Measurements from ENCODE around the gene EIF3K. TPM values are rescaled to one million over a fixed set of nuclear protein-coding genes. Genes with fewer than 3 reads are reported as not detected.
A peak's percentile ranks its signal among the peaks of the same experiment; 100 is the strongest.

The EIF3K gene
- total and polyA plus RNA-seq, 2 of the 8 experiments (the other 6 are each of a cell fraction or from before 2014, with no cell fraction given), result 329 to 937 TPM

DNA sequence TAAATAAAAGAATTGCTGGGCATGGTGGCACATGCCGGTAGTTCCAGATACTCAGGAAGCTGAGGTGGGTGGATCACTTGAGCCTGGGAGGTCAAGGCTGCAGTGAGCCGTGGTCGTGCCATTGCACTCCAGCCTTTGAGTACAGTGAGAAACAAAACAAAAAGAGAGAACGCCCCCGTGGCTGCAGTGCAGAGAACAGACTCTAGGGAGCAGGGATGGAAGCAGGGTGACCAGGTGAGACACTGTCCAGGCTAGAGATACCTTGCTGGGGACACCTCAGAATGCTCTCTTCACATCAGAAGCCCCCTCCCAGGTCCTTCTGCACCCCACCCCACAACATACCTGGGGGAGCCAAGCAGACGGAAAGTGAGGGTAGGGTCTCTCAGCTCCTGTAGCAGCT is 26.0 kb upstream of the EIF3K start:
- Histone ChIP-seq H3K18ac (ENCODE audit: extremely low read depth, low read length) (no peak overlapping the region), H3K4ac (replicated peaks; ENCODE audit: insufficient read length, low read depth, low read length) (no peak overlapping the region), H2AK5ac (ENCODE audit: low read depth, low read length) (no peak overlapping the region), H4K20me1 (replicated peaks in 1 of 2; ENCODE audit: control insufficient read depth in 1 of 2, insufficient read depth in 2 of 2, low read length in 2 of 2) (no peaks in the 10 kb centered on the region), H3K4me2 (ENCODE audit: insufficient read depth in 1 of 2, low read depth in 2 of 2, low read length in 2 of 2) (no peak overlapping the region), H2BK15ac (ENCODE audit: low read length) (no peak overlapping the region), H3K23ac (ENCODE audit: insufficient read length) (no peak overlapping the region), H3K14ac (ENCODE audit: insufficient read length) (no peak overlapping the region), H2BK5ac (ENCODE audit: low read depth, low read length) (no peak overlapping the region), H3K79me1 (ENCODE audit: low read depth, low read length) (no peaks in the 10 kb centered on the region), H4K8ac (ENCODE audit: extremely low read depth, insufficient read depth, low read length) (no peak overlapping the region), H3K27me3 (replicated peaks in 1 of 4; ENCODE audit: control insufficient read depth in 3 of 4, extremely low read depth in 1 of 4, insufficient read depth in 3 of 4, low read length in 3 of 4) (no peaks in the 10 kb centered on the region), H3K9ac (replicated peaks in 1 of 4; ENCODE audit: extremely low read depth in 1 of 4, low read depth in 3 of 4, low read length in 3 of 4) (no peak overlapping the region), H3K9me3 (ENCODE audit: insufficient read depth in 2 of 2, low read depth in 1 of 2, low read length in 1 of 2) (no peaks in the 10 kb centered on the region), H3K4me1 (replicated peaks in 1 of 4; ENCODE audit: control insufficient read depth in 3 of 4, insufficient read depth in 4 of 4, low read length in 3 of 4) (peaks cover 0 to 6% (median 4%) of the 10 kb centered on the region in 4 experiments; a peak in 4 of 7 replicates), H3K36me3 (ENCODE audit: control insufficient read depth in 2 of 4, insufficient read depth in 4 of 4, low read length in 3 of 4) (peaks cover 0 to 3% (median 0%) of the 10 kb centered on the region in 4 experiments; a peak in 3 of 8 replicates), H4K91ac (replicated peaks; ENCODE audit: insufficient read length, low read length) (no peak overlapping the region), H2BK120ac (replicated peaks; ENCODE audit: low read depth, low read length) (no peak overlapping the region), H2BK12ac (ENCODE audit: low read depth, low read length) (no peak overlapping the region), H3K56ac (replicated peaks; ENCODE audit: insufficient read length, low read depth, low read length) (no peak overlapping the region), H3K23me2 (ENCODE audit: low read depth, low read length) (peaks cover 6% of the 10 kb centered on the region; the same call in 1 of the 2 replicates), H2AFZ (ENCODE audit: low read length) (no peak overlapping the region), H2BK20ac (ENCODE audit: low read length) (no peak overlapping the region), H3K27ac (ENCODE audit: low read depth, low read length) (no peak overlapping the region), H3K79me2 (ENCODE audit: control insufficient read depth in 1 of 2, insufficient read depth in 2 of 2, low read length in 2 of 2) (no peaks in the 10 kb centered on the region), H3K4me3 (ENCODE audit: extremely low read depth in 1 of 4, insufficient read depth in 2 of 4, low read depth in 3 of 4, low read length in 4 of 4) (no peak overlapping the region), H4K5ac (ENCODE audit: insufficient read length, low read depth, low read length) (no peak overlapping the region)
- no peak for DNase-seq (ENCODE audit: low read depth in 1 of 2, low spot score in 2 of 2)
- no peak for FAIRE-seq
- WGBS, 2 experiments (ENCODE audit: extremely low coverage in 1 of 2, insufficient coverage in 1 of 2, insufficient read length in 1 of 2, insufficient replicate concordance in 2 of 2, low coverage in 1 of 2, low lambda C conversion rate in 2 of 2, missing lambda C conversion rate in 1 of 2), result 81% methylated on average over 6 of the region's 6 CpGs; no CpG with 5 or more reads in 1 of the 2 experiments
- POLR2A ChIA-PET (ENCODE audit: partially characterized antibody), result interaction anchor here (1.1 to 1.3 kb wide), 2 partner anchors 13 to 21 kb away, joined by 3 to 4 read pairs; no protein-coding TSS in a partner anchor
- TF ChIP-seq, protein P1, sequence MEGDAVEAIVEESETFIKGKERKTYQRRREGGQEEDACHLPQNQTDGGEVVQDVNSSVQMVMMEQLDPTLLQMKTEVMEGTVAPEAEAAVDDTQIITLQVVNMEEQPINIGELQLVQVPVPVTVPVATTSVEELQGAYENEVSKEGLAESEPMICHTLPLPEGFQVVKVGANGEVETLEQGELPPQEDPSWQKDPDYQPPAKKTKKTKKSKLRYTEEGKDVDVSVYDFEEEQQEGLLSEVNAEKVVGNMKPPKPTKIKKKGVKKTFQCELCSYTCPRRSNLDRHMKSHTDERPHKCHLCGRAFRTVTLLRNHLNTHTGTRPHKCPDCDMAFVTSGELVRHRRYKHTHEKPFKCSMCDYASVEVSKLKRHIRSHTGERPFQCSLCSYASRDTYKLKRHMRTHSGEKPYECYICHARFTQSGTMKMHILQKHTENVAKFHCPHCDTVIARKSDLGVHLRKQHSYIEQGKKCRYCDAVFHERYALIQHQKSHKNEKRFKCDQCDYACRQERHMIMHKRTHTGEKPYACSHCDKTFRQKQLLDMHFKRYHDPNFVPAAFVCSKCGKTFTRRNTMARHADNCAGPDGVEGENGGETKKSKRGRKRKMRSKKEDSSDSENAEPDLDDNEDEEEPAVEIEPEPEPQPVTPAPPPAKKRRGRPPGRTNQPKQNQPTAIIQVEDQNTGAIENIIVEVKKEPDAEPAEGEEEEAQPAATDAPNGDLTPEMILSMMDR (IDR thresholded peaks at IDR 0.05; ENCODE audit: control extremely low read depth in 1 of 3, insufficient read depth in 1 of 3, low read depth in 1 of 3, low read length in 3 of 3), result peak; percentile 18 to 40 (median 33); a peak in 2 of 4 replicates
- TF ChIP-seq KDM4A (IDR thresholded peaks at IDR 0.05; ENCODE audit: low read depth, low read length, severe bottlenecking) (no peak), RAD21 (IDR thresholded peaks at IDR 0.05 in 1 of 2, conservative IDR thresholded peaks at IDR 0.05 in 1 of 2; ENCODE audit: low read depth in 2 of 2, low read length in 2 of 2) (peak in 1 of 2 experiments; percentile 25; a peak in 1 of 4 replicates)
- CTCF ChIA-PET (ENCODE audit: partially characterized antibody), result interaction anchor here (0.6 to 5.0 kb wide), 10 partner anchors 12 to 532 kb away, joined by 3 to 21 read pairs (median 4); no protein-coding TSS in a partner anchor

All from H1 (cell line).